GM23338 (cell line): ENCODE data around the gene ZEB2. TPM values are rescaled to one million over a fixed set of nuclear protein-coding genes. Genes with fewer than 3 reads are reported as not detected.

Experiments used
- ATAC-seq: fragments of 200-7000 bp; cut with Tn5 transposase; 3 replicates; pipeline ENCODE4 v1.9.1; 2020
- DNase-seq: peaks from one replicate; pipeline ENCODE4 v3.0.0-alpha.2; 2015; ENCODE audit warnings: low spot score
- H2AFZ ChIP-seq: fragments of 200-600 bp; sonication (generic); 2 replicates; pipeline ENCODE4 v1.8.0; 2016; ENCODE audit warnings: antibody characterized with exemption, mild to moderate bottlenecking, moderate library complexity
- H3F3A ChIP-seq: fragments of 200-600 bp; sonication (generic); replicated peaks from 2 replicates; pipeline ENCODE4 v1.8.0; 2017; ENCODE audit warnings: antibody characterized with exemption, mixed run types, low read depth
- H3K27ac ChIP-seq: fragments of 200-600 bp; sonication (generic); 2 replicates; pipeline ENCODE4 v1.6.1; 2016; ENCODE audit warnings: low read depth
- H3K27me3 ChIP-seq: fragments of 200-600 bp; sonication (generic); 2 replicates; pipeline ENCODE4 v1.8.0; 2016; ENCODE audit warnings: mild to moderate bottlenecking, mixed run types, moderate library complexity; ENCODE audit not compliant: insufficient read depth
- H3K36me3 ChIP-seq: fragments of 200-600 bp; sonication (generic); 2 replicates; pipeline ENCODE4 v1.8.0; 2016; ENCODE audit warnings: mild to moderate bottlenecking; ENCODE audit not compliant: insufficient read depth
- H3K4me1 ChIP-seq: fragments of 200-600 bp; sonication (generic); 2 replicates; pipeline ENCODE4 v1.8.0; 2016; ENCODE audit warnings: mild to moderate bottlenecking, moderate library complexity; ENCODE audit not compliant: insufficient read depth
- H3K4me2 ChIP-seq: fragments of 200-600 bp; sonication (generic); 2 replicates; pipeline ENCODE4 v1.7.1; 2017; ENCODE audit warnings: mixed run types
- H3K4me3 ChIP-seq: fragments of 200-600 bp; sonication (generic); 2 replicates; pipeline ENCODE4 v1.6.1; 2016; ENCODE audit warnings: mixed run types
- H3K79me2 ChIP-seq: fragments of 200-600 bp; sonication (generic); replicated peaks from 2 replicates; pipeline ENCODE4 v1.8.0; 2017; ENCODE audit warnings: mild to moderate bottlenecking; ENCODE audit not compliant: insufficient read depth
- H3K9me2 ChIP-seq: fragments of 200-600 bp; sonication (generic); 2 replicates; pipeline ENCODE4 v1.8.0; 2017; ENCODE audit not compliant: insufficient read depth
- H4K20me1 ChIP-seq: fragments of 200-600 bp; sonication (generic); replicated peaks from 2 replicates; pipeline ENCODE4 v1.8.0; 2017; ENCODE audit warnings: mild to moderate bottlenecking; ENCODE audit not compliant: insufficient read depth
- H3K27ac Mint-ChIP-seq: 2 replicates; pipeline ENCODE4 v1.8.0; 2020; ENCODE audit warnings: inconsistent platforms, mild to moderate bottlenecking, moderate library complexity, mixed read lengths
- H3K27me3 Mint-ChIP-seq: 3 replicates; pipeline ENCODE4 v1.8.0; 2022; ENCODE audit warnings: low read depth, mild to moderate bottlenecking, moderate library complexity, mixed read lengths, inconsistent platforms; ENCODE audit not compliant: insufficient read depth, poor library complexity
- H3K36me3 Mint-ChIP-seq: 3 replicates; pipeline ENCODE4 v1.8.0; 2021; ENCODE audit warnings: low read depth, mild to moderate bottlenecking, inconsistent platforms, moderate library complexity, mixed read lengths
- H3K4me1 Mint-ChIP-seq: 3 replicates; pipeline ENCODE4 v1.8.0; 2020; ENCODE audit warnings: mild to moderate bottlenecking, inconsistent platforms, mixed read lengths
- H3K4me3 Mint-ChIP-seq: 3 replicates; pipeline ENCODE4 v1.8.0; 2021; ENCODE audit warnings: moderate library complexity, mild to moderate bottlenecking, inconsistent platforms, mixed read lengths
- H3K9me3 Mint-ChIP-seq: 3 replicates; pipeline ENCODE4 v1.8.0; 2020; ENCODE audit warnings: moderate library complexity, mild to moderate bottlenecking, inconsistent platforms, mixed read lengths
- CREB1 ChIP-seq: fragments of 250-450 bp; sonication (Bioruptor Pico); IDR thresholded peaks from 2 replicates; pipeline ENCODE4 v1.5.0; 2020; ENCODE audit warnings: low read depth, mild to moderate bottlenecking, moderate library complexity
- EZH2 ChIP-seq: fragments of 200-600 bp; sonication (generic); IDR thresholded peaks from one replicate; pipeline ENCODE4 v1.8.0; 2017; ENCODE audit warnings: antibody characterized with exemption, mild to moderate bottlenecking, low read depth; ENCODE audit not compliant: unreplicated experiment
- JUNB ChIP-seq: IDR thresholded peaks from one replicate; pipeline ENCODE4 v1.6.1; 2016; ENCODE audit warnings: antibody characterized with exemption; ENCODE audit not compliant: unreplicated experiment
- NANOG ChIP-seq: IDR thresholded peaks from 2 replicates; pipeline ENCODE4 v1.6.1; 2016; ENCODE audit warnings: antibody characterized with exemption, borderline replicate concordance
- POLR2AphosphoS5 ChIP-seq: IDR thresholded peaks from 2 replicates; pipeline ENCODE4 v1.6.1; 2016; ENCODE audit warnings: antibody characterized with exemption, low read depth
- REST ChIP-seq: IDR thresholded peaks from one replicate; pipeline ENCODE4 v1.6.1; 2018; ENCODE audit warnings: antibody characterized with exemption; ENCODE audit not compliant: unreplicated experiment
- STAT1 ChIP-seq: IDR thresholded peaks from one replicate; pipeline ENCODE4 v1.6.1; 2016; ENCODE audit warnings: antibody characterized with exemption; ENCODE audit not compliant: unreplicated experiment
- ZNF114 ChIP-seq: fragments of 250-450 bp; sonication (Bioruptor Pico); IDR thresholded peaks from 2 replicates; pipeline ENCODE4 v1.5.0; 2020; ENCODE audit warnings: mild to moderate bottlenecking, moderate library complexity
- ZNF331 ChIP-seq: fragments of 250-450 bp; sonication (Bioruptor Pico); IDR thresholded peaks from 2 replicates; pipeline ENCODE4 v1.5.0; 2020; ENCODE audit warnings: low read depth, mild to moderate bottlenecking, moderate library complexity
- ZNF462 ChIP-seq: fragments of 250-450 bp; sonication (Bioruptor Pico); IDR thresholded peaks from 2 replicates; pipeline ENCODE4 v1.5.0; 2020; ENCODE audit warnings: mild to moderate bottlenecking, moderate library complexity
- polyA plus RNA-seq: library from polyadenylated mRNA; unstranded; fragments of >200 nt; fragmentation: Nextera tagmentation; extraction: Ambion mirVana; gene quantifications from 2 replicates; pipeline ENCODE4 v1.2.1, GENCODE V29; 2016
- total RNA-seq: library from RNA; depleted of rRNA; stranded (reverse); fragments of >200 nt; shearing (Covaris generic); gene quantifications from 2 replicates; pipeline ENCODE4 v1.2.3, GENCODE V29; 2014
- TF ChIP-seq, protein P1 (sequence below): IDR thresholded peaks from 2 replicates; pipeline ENCODE4 v1.6.1; 2016; ENCODE audit warnings: antibody characterized with exemption

ZEB2 gene
- total and polyA plus RNA-seq, 2 experiments from 2014 or later: 0.45 TPM; not detected in 1

- H3K4me1 ChIP-seq: peaks cover 44% of the 10 kb centered on the region
- H2AFZ ChIP-seq: no peak overlapping the region
- DNase-seq: no peak
- no peak overlapping the region for H3K27ac Mint-ChIP-seq
- H3F3A ChIP-seq: no peaks in the 10 kb centered on the region
- no peak overlapping the region for H3K4me3 ChIP-seq
- H3K9me3 Mint-ChIP-seq: peaks cover 3% of the 10 kb centered on the region; the same call in 1 of the 3 replicates
- peaks cover 6% of the 10 kb centered on the region; the same call in 1 of the 3 replicates for H3K36me3 Mint-ChIP-seq
- H3K27me3 ChIP-seq: peaks cover 19% of the 10 kb centered on the region
- no peaks in the 10 kb centered on the region for H3K9me2 ChIP-seq
- no peak for ATAC-seq
- H3K36me3 ChIP-seq: no peaks in the 10 kb centered on the region
- no peak overlapping the region for H3K4me2 ChIP-seq
- H3K27ac ChIP-seq: no peak overlapping the region
- peaks cover 65% of the 10 kb centered on the region for H3K4me1 Mint-ChIP-seq
- H3K4me3 Mint-ChIP-seq: no peak overlapping the region
- no peak for TF ChIP-seq EZH2
- no peak for TF ChIP-seq ZNF114 (CRISPR knock-in tag)
- TF ChIP-seq CREB1 (CRISPR knock-in tag): no peak
- TF ChIP-seq REST: no peak
- TF ChIP-seq, protein P1, sequence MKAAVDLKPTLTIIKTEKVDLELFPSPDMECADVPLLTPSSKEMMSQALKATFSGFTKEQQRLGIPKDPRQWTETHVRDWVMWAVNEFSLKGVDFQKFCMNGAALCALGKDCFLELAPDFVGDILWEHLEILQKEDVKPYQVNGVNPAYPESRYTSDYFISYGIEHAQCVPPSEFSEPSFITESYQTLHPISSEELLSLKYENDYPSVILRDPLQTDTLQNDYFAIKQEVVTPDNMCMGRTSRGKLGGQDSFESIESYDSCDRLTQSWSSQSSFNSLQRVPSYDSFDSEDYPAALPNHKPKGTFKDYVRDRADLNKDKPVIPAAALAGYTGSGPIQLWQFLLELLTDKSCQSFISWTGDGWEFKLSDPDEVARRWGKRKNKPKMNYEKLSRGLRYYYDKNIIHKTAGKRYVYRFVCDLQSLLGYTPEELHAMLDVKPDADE: no peak
- no peak for TF ChIP-seq JUNB
- H3K79me2 ChIP-seq: no peaks in the 10 kb centered on the region
- H3K27me3 Mint-ChIP-seq: peaks cover 14% of the 10 kb centered on the region
- H4K20me1 ChIP-seq: no peaks in the 10 kb centered on the region
Measured at GRCh38 chr2:144441711-144442141, 78.2 kb downstream of the ZEB2 start.

- no peak overlapping the region for H3K4me3 Mint-ChIP-seq
- H3K4me2 ChIP-seq: no peak overlapping the region
- no peak for ATAC-seq
- H4K20me1 ChIP-seq: no peaks in the 10 kb centered on the region
- H3K4me1 ChIP-seq: peaks cover 33% of the 10 kb centered on the region
- no peak overlapping the region for H3K27ac Mint-ChIP-seq
- H3K27me3 Mint-ChIP-seq: peaks cover 6% of the 10 kb centered on the region
- peaks cover 53% of the 10 kb centered on the region for H3K4me1 Mint-ChIP-seq
- H3F3A ChIP-seq: no peaks in the 10 kb centered on the region
- H3K36me3 ChIP-seq: no peaks in the 10 kb centered on the region
- no peaks in the 10 kb centered on the region for H3K9me2 ChIP-seq
- no peak overlapping the region for H2AFZ ChIP-seq
- no peaks in the 10 kb centered on the region for H3K36me3 Mint-ChIP-seq
- no peak for DNase-seq
- no peaks in the 10 kb centered on the region for H3K79me2 ChIP-seq
- H3K27me3 ChIP-seq: peaks cover 5% of the 10 kb centered on the region; the same call in 1 of the 2 replicates
- H3K9me3 Mint-ChIP-seq: no peaks in the 10 kb centered on the region
- H3K4me3 ChIP-seq: no peak overlapping the region
- no peak overlapping the region for H3K27ac ChIP-seq
- TF ChIP-seq NANOG: no peak
- no peak for TF ChIP-seq EZH2
- no peak for TF ChIP-seq ZNF331
- TF ChIP-seq ZNF462: no peak
- TF ChIP-seq POLR2AphosphoS5: no peak
- TF ChIP-seq STAT1: no peak
- TF ChIP-seq, protein P1: no peak
Measured at GRCh38 chr2:144439993-144440392, 79.9 kb downstream of the ZEB2 start.
